SK-N-SH treated with all-trans-retinoic acid at 6 μM for 48 hours (cell line): ENCODE measurements around the gene RAD52.

ENCODE experiments used
- ATAC-seq: fragments of 200-7000 bp; cut with Tn5 transposase; 3 replicates; pipeline ENCODE4 v1.9.1; 2020; ENCODE audit warnings: mild to moderate bottlenecking, moderate library complexity
- ARNTL ChIP-seq: fragments of 450-650 bp; formaldehyde crosslinking; IDR thresholded peaks from 2 replicates; pipeline ENCODE4 v1.5.0; 2020; ENCODE audit warnings: low read depth, mild to moderate bottlenecking, moderate library complexity, borderline replicate concordance
- BACH2 ChIP-seq: fragments of 250-450 bp; sonication (Bioruptor Pico); IDR thresholded peaks from 2 replicates; pipeline ENCODE4 v1.9.0; 2021; ENCODE audit warnings: mild to moderate bottlenecking, borderline replicate concordance
- ESRRG ChIP-seq: fragments of 250-450 bp; sonication (Bioruptor Pico); IDR thresholded peaks from 2 replicates; pipeline ENCODE4 v1.6.1; 2021; ENCODE audit warnings: mild to moderate bottlenecking
- GLIS3 ChIP-seq: fragments of 250-450 bp; sonication (Bioruptor Pico); IDR thresholded peaks from 2 replicates; pipeline ENCODE4 v1.5.0; 2020; ENCODE audit warnings: mild to moderate bottlenecking, moderate library complexity
- ISL1 ChIP-seq: fragments of 250-450 bp; sonication (Bioruptor Pico); IDR thresholded peaks from 2 replicates; pipeline ENCODE4 v2.1.2; 2022; ENCODE audit warnings: mild to moderate bottlenecking, moderate library complexity
- OSR1 ChIP-seq: fragments of 250-450 bp; sonication (Bioruptor Pico); IDR thresholded peaks from 2 replicates; pipeline ENCODE4 v1.8.0; 2022; ENCODE audit warnings: moderate library complexity, mild to moderate bottlenecking, inconsistent platforms
- PPARA ChIP-seq: fragments of 250-450 bp; sonication (Bioruptor Pico); IDR thresholded peaks from 2 replicates; pipeline ENCODE4 v1.5.0; 2020; ENCODE audit warnings: mild to moderate bottlenecking, borderline replicate concordance
- RARB ChIP-seq: fragments of 250-450 bp; sonication (Bioruptor Pico); IDR thresholded peaks from 2 replicates; pipeline ENCODE4 v1.8.0; 2021; ENCODE audit warnings: mild to moderate bottlenecking, moderate library complexity
- TCF4 ChIP-seq: fragments of 250-450 bp; sonication (Bioruptor Pico); IDR thresholded peaks from 2 replicates; pipeline ENCODE4 v1.8.0; 2021; ENCODE audit warnings: mild to moderate bottlenecking, moderate library complexity, borderline replicate concordance
- TOX ChIP-seq: fragments of 250-450 bp; sonication (Bioruptor Pico); IDR thresholded peaks from 2 replicates; pipeline ENCODE4 v1.8.0; 2021; ENCODE audit warnings: mild to moderate bottlenecking, moderate library complexity, borderline replicate concordance
- ZC3H10 ChIP-seq: fragments of 250-450 bp; sonication (Bioruptor Pico); IDR thresholded peaks from 2 replicates; pipeline ENCODE4 v1.5.1; 2021; ENCODE audit warnings: mild to moderate bottlenecking, moderate library complexity
- ZFP3 ChIP-seq: fragments of 250-450 bp; sonication (Bioruptor Pico); IDR thresholded peaks from 2 replicates; pipeline ENCODE4 v1.5.0; 2020; ENCODE audit warnings: mild to moderate bottlenecking, moderate library complexity
- ZFP30 ChIP-seq: fragments of 450-650 bp; formaldehyde crosslinking; IDR thresholded peaks from 2 replicates; pipeline ENCODE4 v1.5.0; 2022; ENCODE audit warnings: mild to moderate bottlenecking, moderate library complexity
- ZNF565 ChIP-seq: fragments of 450-650 bp; formaldehyde crosslinking; conservative IDR thresholded peaks from 2 replicates; pipeline ENCODE4 v1.5.0; 2020; ENCODE audit warnings: low read depth, mild to moderate bottlenecking, moderate library complexity
- ZNF70 ChIP-seq: fragments of 450-650 bp; formaldehyde crosslinking; IDR thresholded peaks from 2 replicates; pipeline ENCODE4 v1.5.0; 2020; ENCODE audit warnings: mild to moderate bottlenecking, moderate library complexity
- ZNF8 ChIP-seq: fragments of 450-650 bp; formaldehyde crosslinking; IDR thresholded peaks from 2 replicates; pipeline ENCODE4 v1.5.0; 2020; ENCODE audit warnings: mild to moderate bottlenecking, moderate library complexity
- TF ChIP-seq, protein P1 (sequence below): fragments of 250-450 bp; sonication (Bioruptor Pico); IDR thresholded peaks from 2 replicates; pipeline ENCODE4 v1.5.1; 2020; ENCODE audit warnings: low read depth, mild to moderate bottlenecking, moderate library complexity
- TF ChIP-seq, protein P2 (sequence below): fragments of 250-450 bp; sonication (Bioruptor Pico); IDR thresholded peaks from 2 replicates; pipeline ENCODE4 v1.8.0; 2020; ENCODE audit warnings: mild to moderate bottlenecking, moderate library complexity, borderline replicate concordance
- TF ChIP-seq, protein P3 (sequence below): fragments of 250-450 bp; sonication (Bioruptor Pico); IDR thresholded peaks from 2 replicates; pipeline ENCODE4 v1.5.0; 2020; ENCODE audit warnings: mild to moderate bottlenecking, moderate library complexity
- TF ChIP-seq, protein P4 (sequence below): fragments of 250-450 bp; sonication (Bioruptor Pico); IDR thresholded peaks from 2 replicates; pipeline ENCODE4 v1.5.1; 2021; ENCODE audit warnings: mild to moderate bottlenecking, moderate library complexity
- TF ChIP-seq, protein P5 (sequence below): fragments of 250-450 bp; sonication (Bioruptor Pico); IDR thresholded peaks from 2 replicates; pipeline ENCODE4 v1.8.0; 2021; ENCODE audit warnings: low read depth, mild to moderate bottlenecking, moderate library complexity, borderline replicate concordance

The RAD52 gene

DNA sequence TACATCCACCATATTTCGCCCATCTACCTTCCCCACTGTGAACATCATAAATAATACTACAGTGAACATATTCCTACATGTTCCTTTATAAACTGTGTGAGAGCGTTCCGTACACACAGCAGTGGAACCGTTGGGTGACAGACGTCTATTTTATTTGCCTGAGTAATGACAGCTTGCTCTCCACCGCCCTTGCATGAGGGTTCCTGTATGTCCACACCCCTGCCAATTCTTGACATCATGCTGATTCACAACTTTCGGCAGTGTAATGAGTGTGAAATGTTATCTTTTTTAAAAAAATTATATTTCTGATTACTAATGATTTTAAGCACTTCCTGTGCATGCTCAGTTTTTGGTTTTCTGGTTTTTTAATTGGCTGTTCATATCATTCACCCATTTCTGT, 4.3 kb upstream of the RAD52 start:
- no peak for ATAC-seq
- TF ChIP-seq ZNF565 (no peak), RARB (CRISPR knock-in tag) (no peak), ZFP30 (CRISPR knock-in tag) (no peak), ZC3H10 (CRISPR knock-in tag) (no peak), ZFP3 (CRISPR knock-in tag) (no peak), PPARA (CRISPR knock-in tag) (no peak), BACH2 (CRISPR knock-in tag) (no peak), ISL1 (CRISPR knock-in tag) (no peak), TOX (CRISPR knock-in tag) (no peak), ARNTL (CRISPR knock-in tag) (no peak), OSR1 (no peak), ZNF70 (no peak)
- TF ChIP-seq, protein P1, sequence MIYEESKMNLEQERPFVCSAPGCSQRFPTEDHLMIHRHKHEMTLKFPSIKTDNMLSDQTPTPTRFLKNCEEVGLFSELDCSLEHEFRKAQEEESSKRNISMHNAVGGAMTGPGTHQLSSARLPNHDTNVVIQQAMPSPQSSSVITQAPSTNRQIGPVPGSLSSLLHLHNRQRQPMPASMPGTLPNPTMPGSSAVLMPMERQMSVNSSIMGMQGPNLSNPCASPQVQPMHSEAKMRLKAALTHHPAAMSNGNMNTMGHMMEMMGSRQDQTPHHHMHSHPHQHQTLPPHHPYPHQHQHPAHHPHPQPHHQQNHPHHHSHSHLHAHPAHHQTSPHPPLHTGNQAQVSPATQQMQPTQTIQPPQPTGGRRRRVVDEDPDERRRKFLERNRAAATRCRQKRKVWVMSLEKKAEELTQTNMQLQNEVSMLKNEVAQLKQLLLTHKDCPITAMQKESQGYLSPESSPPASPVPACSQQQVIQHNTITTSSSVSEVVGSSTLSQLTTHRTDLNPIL (CRISPR knock-in tag) = no peak
- TF ChIP-seq, protein P2, sequence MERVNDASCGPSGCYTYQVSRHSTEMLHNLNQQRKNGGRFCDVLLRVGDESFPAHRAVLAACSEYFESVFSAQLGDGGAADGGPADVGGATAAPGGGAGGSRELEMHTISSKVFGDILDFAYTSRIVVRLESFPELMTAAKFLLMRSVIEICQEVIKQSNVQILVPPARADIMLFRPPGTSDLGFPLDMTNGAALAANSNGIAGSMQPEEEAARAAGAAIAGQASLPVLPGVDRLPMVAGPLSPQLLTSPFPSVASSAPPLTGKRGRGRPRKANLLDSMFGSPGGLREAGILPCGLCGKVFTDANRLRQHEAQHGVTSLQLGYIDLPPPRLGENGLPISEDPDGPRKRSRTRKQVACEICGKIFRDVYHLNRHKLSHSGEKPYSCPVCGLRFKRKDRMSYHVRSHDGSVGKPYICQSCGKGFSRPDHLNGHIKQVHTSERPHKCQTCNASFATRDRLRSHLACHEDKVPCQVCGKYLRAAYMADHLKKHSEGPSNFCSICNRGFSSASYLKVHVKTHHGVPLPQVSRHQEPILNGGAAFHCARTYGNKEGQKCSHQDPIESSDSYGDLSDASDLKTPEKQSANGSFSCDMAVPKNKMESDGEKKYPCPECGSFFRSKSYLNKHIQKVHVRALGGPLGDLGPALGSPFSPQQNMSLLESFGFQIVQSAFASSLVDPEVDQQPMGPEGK (CRISPR knock-in tag) = no peak

DNA sequence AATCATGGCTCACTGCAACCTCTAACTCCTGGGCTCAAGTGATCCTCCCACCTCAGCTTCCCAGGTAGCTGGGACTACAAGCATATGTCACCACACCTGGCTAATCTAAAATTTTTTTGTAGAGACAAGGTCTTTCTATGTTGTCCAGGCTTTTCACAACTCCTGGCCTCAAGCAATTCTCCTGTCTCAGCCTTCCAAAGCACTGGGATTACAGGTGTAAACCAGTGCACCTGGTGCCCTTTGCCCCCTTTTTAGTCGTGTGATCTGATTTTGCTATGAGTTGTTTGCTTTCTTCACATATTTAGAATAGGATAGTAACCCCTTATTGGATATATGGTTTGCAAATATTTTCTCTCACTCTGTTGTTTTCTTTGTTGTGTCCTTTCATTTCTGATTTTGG, 1.7 kb upstream of the RAD52 start:
- ATAC-seq = no peak
- TF ChIP-seq ZFP3 (CRISPR knock-in tag) = no peak
- TF ChIP-seq TOX (CRISPR knock-in tag) = no peak
- no peak for TF ChIP-seq GLIS3 (CRISPR knock-in tag)
- no peak for TF ChIP-seq OSR1
- TF ChIP-seq ZNF8 = no peak
- TF ChIP-seq, protein P3, sequence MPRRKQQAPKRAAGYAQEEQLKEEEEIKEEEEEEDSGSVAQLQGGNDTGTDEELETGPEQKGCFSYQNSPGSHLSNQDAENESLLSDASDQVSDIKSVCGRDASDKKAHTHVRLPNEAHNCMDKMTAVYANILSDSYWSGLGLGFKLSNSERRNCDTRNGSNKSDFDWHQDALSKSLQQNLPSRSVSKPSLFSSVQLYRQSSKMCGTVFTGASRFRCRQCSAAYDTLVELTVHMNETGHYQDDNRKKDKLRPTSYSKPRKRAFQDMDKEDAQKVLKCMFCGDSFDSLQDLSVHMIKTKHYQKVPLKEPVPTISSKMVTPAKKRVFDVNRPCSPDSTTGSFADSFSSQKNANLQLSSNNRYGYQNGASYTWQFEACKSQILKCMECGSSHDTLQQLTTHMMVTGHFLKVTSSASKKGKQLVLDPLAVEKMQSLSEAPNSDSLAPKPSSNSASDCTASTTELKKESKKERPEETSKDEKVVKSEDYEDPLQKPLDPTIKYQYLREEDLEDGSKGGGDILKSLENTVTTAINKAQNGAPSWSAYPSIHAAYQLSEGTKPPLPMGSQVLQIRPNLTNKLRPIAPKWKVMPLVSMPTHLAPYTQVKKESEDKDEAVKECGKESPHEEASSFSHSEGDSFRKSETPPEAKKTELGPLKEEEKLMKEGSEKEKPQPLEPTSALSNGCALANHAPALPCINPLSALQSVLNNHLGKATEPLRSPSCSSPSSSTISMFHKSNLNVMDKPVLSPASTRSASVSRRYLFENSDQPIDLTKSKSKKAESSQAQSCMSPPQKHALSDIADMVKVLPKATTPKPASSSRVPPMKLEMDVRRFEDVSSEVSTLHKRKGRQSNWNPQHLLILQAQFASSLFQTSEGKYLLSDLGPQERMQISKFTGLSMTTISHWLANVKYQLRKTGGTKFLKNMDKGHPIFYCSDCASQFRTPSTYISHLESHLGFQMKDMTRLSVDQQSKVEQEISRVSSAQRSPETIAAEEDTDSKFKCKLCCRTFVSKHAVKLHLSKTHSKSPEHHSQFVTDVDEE = no peak
- no peak for TF ChIP-seq ESRRG (CRISPR knock-in tag)
- TF ChIP-seq, protein P2 (CRISPR knock-in tag) = no peak
- TF ChIP-seq, all 23 proteins: peak for 0

DNA sequence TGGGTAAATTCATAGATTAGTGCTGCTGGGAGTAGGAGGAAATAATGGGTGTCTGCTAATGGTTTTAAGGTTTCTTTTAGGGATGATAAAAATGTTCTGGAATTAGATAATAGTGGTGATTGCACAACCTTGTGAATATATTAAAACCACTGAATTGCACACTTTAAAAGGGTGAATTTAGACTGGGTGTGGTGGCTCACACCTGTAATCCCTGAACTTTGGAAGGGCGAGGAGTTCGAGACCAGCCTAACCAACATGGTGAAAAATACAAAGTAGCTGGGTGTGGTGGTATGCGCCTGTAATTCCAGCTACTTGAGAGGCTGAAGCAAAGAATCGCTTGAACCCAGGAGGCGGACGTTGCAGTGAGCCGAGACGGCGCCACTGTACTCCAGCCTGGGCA, 1.3 kb downstream of the RAD52 start:
- ATAC-seq = no peak
- TF ChIP-seq ZC3H10 (CRISPR knock-in tag) (no peak), GLIS3 (CRISPR knock-in tag) (no peak), ZNF8 (no peak), ZNF70 (no peak), BACH2 (CRISPR knock-in tag) (no peak), ARNTL (CRISPR knock-in tag) (no peak), ZFP30 (CRISPR knock-in tag) (no peak), ISL1 (CRISPR knock-in tag) (no peak), TCF4 (CRISPR knock-in tag) (no peak), ESRRG (CRISPR knock-in tag) (no peak), PPARA (CRISPR knock-in tag) (no peak)
- TF ChIP-seq, protein P4, sequence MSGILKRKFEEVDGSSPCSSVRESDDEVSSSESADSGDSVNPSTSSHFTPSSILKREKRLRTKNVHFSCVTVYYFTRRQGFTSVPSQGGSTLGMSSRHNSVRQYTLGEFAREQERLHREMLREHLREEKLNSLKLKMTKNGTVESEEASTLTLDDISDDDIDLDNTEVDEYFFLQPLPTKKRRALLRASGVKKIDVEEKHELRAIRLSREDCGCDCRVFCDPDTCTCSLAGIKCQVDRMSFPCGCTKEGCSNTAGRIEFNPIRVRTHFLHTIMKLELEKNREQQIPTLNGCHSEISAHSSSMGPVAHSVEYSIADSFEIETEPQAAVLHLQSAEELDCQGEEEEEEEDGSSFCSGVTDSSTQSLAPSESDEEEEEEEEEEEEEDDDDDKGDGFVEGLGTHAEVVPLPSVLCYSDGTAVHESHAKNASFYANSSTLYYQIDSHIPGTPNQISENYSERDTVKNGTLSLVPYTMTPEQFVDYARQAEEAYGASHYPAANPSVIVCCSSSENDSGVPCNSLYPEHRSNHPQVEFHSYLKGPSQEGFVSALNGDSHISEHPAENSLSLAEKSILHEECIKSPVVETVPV (CRISPR knock-in tag) = no peak
- TF ChIP-seq, protein P1 (CRISPR knock-in tag) = no peak
- TF ChIP-seq, protein P2 (CRISPR knock-in tag) = no peak
- TF ChIP-seq, protein P5, sequence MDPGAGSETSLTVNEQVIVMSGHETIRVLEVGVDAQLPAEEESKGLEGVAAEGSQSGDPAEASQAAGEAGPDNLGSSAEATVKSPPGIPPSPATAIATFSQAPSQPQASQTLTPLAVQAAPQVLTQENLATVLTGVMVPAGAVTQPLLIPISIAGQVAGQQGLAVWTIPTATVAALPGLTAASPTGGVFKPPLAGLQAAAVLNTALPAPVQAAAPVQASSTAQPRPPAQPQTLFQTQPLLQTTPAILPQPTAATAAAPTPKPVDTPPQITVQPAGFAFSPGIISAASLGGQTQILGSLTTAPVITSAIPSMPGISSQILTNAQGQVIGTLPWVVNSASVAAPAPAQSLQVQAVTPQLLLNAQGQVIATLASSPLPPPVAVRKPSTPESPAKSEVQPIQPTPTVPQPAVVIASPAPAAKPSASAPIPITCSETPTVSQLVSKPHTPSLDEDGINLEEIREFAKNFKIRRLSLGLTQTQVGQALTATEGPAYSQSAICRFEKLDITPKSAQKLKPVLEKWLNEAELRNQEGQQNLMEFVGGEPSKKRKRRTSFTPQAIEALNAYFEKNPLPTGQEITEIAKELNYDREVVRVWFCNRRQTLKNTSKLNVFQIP (CRISPR knock-in tag) = no peak
